Measurements from ENCODE around the gene SPOCK3.

- TF ChIP-seq POLR2AphosphoS5 (IDR thresholded peaks at IDR 0.05; ENCODE audit: low read depth, low read length) (no peak), POLR2A (IDR thresholded peaks at IDR 0.05; ENCODE audit: low read depth, low read length) (no peak), TAF1 (IDR thresholded peaks at IDR 0.05; ENCODE audit: borderline replicate concordance, low read depth, low read length) (no peak)
Observed at GRCh38 chr4:166838975-166839614, 395.2 kb downstream of the SPOCK3 start.
